Bronchial epithelial cell (primary cell): Measurements from ENCODE around the gene CHAC2. TPM values are rescaled to one million over a fixed set of nuclear protein-coding genes. Genes with fewer than 3 reads are reported as not detected.
A peak's percentile ranks its signal among the peaks of the same experiment; 100 is the strongest.

Source experiments
- DNase-seq: peaks from one replicate; pipeline ENCODE4 v3.0.0-alpha.2; 2010; ENCODE audit warnings: low read depth
- FAIRE-seq: peaks from 2 replicates; lab custom pipeline; 2011; peaks lifted over from hg19 to GRCh38; lab: Jason Lieb, UNC
- H3K27me3 ChIP-seq: 2 replicates; pipeline ENCODE4 v1.5.1; 2011; ENCODE audit warnings: low read length; ENCODE audit not compliant: control insufficient read depth, insufficient read depth
- H3K36me3 ChIP-seq: 2 replicates; pipeline ENCODE4 v1.5.1; 2011; ENCODE audit warnings: low read length; ENCODE audit not compliant: control insufficient read depth, insufficient read depth
- H3K4me3 ChIP-seq: 2 replicates; pipeline ENCODE4 v1.5.1; 2011; ENCODE audit warnings: mild to moderate bottlenecking, low read depth, low read length, control low read depth
- total RNA-seq: library from RNA; depleted of rRNA; stranded (reverse); fragments of >200 nt; gene quantifications from 2 replicates; pipeline ENCODE4 v1.2.1, GENCODE V29; 2014
- TF ChIP-seq, protein P1 (sequence below): IDR thresholded peaks from 2 replicates; pipeline ENCODE4 v1.5.1; 2011; ENCODE audit warnings: mild to moderate bottlenecking, moderate library complexity, low read length, control low read depth, inconsistent platforms; ENCODE audit not compliant: insufficient read depth, severe bottlenecking

Gene CHAC2
- total RNA-seq, 1 donor from 2014 or later, result 5.0 TPM

DNA sequence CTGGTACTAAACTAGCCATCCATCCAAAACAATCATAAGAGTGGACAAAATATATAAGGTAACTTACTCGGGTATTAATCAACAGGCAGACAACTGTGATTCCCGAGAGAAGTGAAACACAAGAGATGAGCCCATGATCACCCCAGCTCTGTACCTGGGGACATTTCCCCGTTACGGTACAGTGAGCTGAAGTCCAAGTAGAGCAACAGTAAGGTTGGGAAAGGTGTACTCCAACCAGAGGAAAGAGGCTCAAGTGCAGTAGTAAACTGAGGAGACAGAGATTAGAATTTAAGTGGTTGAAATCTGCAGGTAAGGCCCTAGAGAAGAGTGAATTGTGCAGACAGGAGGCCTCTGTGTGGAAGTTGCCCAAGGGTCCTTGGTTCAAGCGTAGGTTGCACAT, 30.5 kb upstream of the CHAC2 start:
- TF ChIP-seq, protein P1, sequence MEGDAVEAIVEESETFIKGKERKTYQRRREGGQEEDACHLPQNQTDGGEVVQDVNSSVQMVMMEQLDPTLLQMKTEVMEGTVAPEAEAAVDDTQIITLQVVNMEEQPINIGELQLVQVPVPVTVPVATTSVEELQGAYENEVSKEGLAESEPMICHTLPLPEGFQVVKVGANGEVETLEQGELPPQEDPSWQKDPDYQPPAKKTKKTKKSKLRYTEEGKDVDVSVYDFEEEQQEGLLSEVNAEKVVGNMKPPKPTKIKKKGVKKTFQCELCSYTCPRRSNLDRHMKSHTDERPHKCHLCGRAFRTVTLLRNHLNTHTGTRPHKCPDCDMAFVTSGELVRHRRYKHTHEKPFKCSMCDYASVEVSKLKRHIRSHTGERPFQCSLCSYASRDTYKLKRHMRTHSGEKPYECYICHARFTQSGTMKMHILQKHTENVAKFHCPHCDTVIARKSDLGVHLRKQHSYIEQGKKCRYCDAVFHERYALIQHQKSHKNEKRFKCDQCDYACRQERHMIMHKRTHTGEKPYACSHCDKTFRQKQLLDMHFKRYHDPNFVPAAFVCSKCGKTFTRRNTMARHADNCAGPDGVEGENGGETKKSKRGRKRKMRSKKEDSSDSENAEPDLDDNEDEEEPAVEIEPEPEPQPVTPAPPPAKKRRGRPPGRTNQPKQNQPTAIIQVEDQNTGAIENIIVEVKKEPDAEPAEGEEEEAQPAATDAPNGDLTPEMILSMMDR, result no peak
- Histone ChIP-seq H3K36me3 (no peaks in the 10 kb centered on the region), H3K4me3 (no peak overlapping the region), H3K27me3 (no peaks in the 10 kb centered on the region)
- FAIRE-seq (no peak), DNase-seq (no peak)

DNA sequence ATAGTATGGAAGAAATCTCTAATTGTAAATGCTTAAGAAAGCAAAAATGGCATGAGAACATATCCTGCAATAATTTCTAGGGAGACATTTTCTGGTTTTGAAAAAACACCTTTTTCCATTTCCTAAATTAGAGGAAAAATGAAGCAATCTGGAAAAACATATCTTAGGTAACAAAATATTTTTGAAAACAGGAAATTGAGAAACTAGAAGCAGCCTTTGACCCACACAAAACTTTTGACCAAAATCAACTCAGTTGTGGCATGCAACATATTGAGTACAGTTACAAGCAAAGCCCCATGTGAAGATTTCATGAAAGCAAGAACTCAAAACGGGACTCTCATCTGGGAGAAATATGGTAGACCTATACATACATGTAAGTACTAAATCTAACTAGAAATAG, 28.6 kb upstream of the CHAC2 start:
- H3K27me3 ChIP-seq, result no peaks in the 10 kb centered on the region
- DNase-seq, result no peak
- TF ChIP-seq, protein P1, result no peak
- H3K4me3 ChIP-seq, result no peak overlapping the region
- H3K36me3 ChIP-seq, result no peaks in the 10 kb centered on the region
- FAIRE-seq, result no peak

DNA sequence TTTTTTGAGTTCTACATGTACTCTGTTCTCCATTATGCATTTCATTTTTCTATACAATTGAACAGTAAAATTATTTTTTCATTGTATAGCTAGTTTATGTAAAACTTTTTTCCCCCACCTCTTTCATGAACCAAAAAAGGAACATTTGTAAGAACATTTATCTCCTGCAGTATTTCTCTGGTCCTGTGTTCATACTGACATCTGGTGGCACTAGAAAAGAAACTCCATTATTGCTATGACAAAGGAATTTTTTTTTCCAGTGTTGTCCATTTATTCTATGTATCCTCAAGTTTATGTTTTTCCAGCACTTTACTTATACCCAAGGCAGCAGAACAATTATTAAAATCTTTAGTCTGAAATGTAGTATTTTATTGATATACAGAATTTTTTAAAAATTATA, 27.4 kb upstream of the CHAC2 start:
- Histone ChIP-seq H3K36me3 (no peaks in the 10 kb centered on the region), H3K4me3 (no peak overlapping the region), H3K27me3 (no peaks in the 10 kb centered on the region)
- FAIRE-seq (no peak), DNase-seq (peak; percentile 28)
- TF ChIP-seq, protein P1, result peak; percentile 6

DNA sequence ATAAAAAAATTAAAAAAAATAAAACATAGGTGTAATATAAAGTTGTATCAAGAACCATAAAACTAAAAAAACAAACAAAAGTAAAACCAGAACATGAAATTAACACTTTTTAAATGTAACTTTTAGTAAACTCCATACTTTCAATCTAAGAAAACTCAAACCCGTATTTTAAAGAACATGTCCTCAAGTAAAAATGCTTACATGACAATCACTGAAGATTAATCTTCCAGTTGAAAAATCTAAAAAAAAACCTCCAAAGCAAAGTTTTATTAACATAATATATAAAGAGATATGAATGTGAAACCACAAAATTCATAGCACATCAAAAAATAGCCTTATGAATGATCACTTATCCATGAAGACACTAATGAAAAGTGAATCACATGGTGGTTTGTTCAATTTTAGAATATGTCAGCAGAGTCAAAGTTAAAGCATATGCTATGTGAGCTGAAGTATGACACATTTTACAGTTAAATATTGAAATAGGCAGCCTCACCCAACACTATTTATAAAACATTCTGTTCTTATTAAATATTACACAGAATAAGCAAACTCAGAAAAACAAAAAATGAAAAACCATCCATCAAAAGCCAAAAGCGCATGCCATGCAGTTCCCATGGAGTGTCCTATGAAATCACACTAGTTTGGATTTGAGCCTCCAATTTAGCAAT, 23.1 kb upstream of the CHAC2 start:
- DNase-seq (no peak), FAIRE-seq (no peak)
- TF ChIP-seq, protein P1, result no peak
- H3K4me3 ChIP-seq, result no peak overlapping the region
- no peaks in the 10 kb centered on the region for H3K36me3 ChIP-seq
- H3K27me3 ChIP-seq, result no peaks in the 10 kb centered on the region

DNA sequence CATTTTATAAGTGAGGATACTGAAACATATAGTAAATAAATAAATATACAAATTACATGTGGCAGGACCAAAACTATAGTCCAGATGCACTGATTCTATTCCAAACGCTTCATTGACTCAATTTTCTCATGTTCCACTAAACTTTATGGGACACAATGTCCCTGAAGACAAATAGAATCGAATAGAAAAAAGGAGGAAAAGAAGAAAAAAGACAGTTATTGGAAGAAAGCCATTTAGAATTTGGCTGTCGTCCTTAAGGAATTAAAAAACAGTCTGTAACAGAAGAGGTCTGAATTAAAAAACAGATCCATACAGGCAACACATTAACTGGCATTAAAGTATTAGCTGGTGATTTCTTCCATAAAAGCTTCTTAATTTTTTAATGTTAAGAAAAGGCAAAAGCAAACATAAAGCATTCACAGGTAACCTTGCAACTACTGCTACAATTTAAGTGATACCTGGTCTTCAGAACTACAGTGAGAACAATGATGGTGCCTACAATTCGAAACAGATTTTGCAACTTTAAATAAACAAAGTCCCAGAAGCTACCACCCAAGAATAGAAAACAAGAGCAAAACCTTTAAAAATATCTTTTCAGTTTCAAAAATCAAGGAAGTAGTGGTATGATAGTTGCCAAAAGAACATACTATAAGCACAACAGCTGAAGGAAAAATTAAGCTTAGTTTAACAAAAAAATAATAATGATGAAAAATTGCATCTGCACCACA, 17.4 kb upstream of the CHAC2 start:
- no peak for FAIRE-seq
- no peak for DNase-seq
- TF ChIP-seq, protein P1, result no peak
- H3K4me3 ChIP-seq, result no peak overlapping the region
- H3K27me3 ChIP-seq, result no peaks in the 10 kb centered on the region
- H3K36me3 ChIP-seq, result no peaks in the 10 kb centered on the region

DNA sequence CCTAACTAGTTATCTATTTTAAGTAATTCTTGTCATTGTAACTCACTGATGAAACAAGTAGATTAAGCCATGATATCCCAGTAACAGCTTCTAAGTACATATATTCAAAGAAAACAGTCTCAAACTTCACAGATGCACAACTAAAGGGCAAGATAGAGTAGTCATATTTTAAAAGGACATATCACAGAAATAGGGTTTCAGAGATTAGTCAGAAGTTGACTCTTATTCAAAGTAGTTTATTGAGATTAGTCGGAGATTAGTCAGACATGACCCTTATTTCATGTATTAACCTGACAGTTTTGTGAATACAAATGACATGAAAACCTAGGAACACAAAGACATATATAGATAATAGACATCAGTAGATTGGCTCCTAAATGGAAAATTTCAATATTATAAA, 15.9 kb upstream of the CHAC2 start:
- H3K4me3 ChIP-seq, result no peak overlapping the region
- TF ChIP-seq, protein P1, result no peak
- no peak for FAIRE-seq
- H3K36me3 ChIP-seq, result no peaks in the 10 kb centered on the region
- peak; percentile 92 for DNase-seq
- H3K27me3 ChIP-seq, result no peaks in the 10 kb centered on the region
